K562 (cell line): ENCODE results near the gene GPR152. TPM values are rescaled to one million over a fixed set of nuclear protein-coding genes. Genes with fewer than 3 reads are reported as not detected.

ENCODE experiments used
- ATAC-seq: fragments of 200-7000 bp; cut with Tn5 transposase; 3 replicates; pipeline ENCODE4 v1.9.1; 2020; ENCODE audit warnings: moderate library complexity
- BruUV-seq: library from RNA; stranded (reverse); fragments of 400-500 nt; replicated peaks from 2 replicates; lab custom pipeline; 2021; lab: Mats Ljungman, UMichigan
- CTCF ChIA-PET: fragments of 300-600 bp; formaldehyde crosslinking; extraction: SDS; loops from one replicate; lab custom pipeline; 2021; ENCODE audit warnings: low intra/inter-chr PET ratio; lab: Yijun Ruan, JAX
- POLR2A ChIA-PET: fragments of 300-600, 350-650 bp; sonication (Branson Sonifier 250); formaldehyde crosslinking; extraction: SDS; loops from one replicate; lab custom pipeline; 2021; ENCODE audit warnings: antibody characterized with exemption, inconsistent platforms; lab: Yijun Ruan, JAX
- DNase-seq, 4 experiments: peaks; one replicate each; pipeline versions ENCODE4 v3.0.0 to v3.0.0-alpha.2; 2011 to 2018; ENCODE audit warnings: low spot score in 3 of 4, mixed read lengths in 3 of 4; ENCODE audit errors: extremely low read depth in 1 of 4
- FAIRE-seq: peaks from 2 replicates; lab custom pipeline; 2011; peaks lifted over from hg19 to GRCh38; lab: Jason Lieb, UNC
- H2AFZ ChIP-seq: 2 replicates; pipeline ENCODE4 v1.6.0; 2011; ENCODE audit warnings: low read depth, low read length, control low read depth, inconsistent platforms
- H3K27ac ChIP-seq: fragments of 200-600 bp; 3 replicates; pipeline ENCODE4 v1.8.0; 2011; ENCODE audit warnings: low read depth, mild to moderate bottlenecking, control low read depth, inconsistent platforms, low read length, moderate library complexity, mixed read lengths; ENCODE audit errors: extremely low read depth
- H3K27me3 ChIP-seq, 2 experiments: fragments of 300-600 bp in 1 of 2; 2 replicates in 1 of 2; 3 replicates in 1 of 2; pipeline versions ENCODE4 v1.6.0 to v1.8.0; 2011; ENCODE audit warnings: inconsistent platforms in 2 of 2, low read length in 2 of 2, mild to moderate bottlenecking in 1 of 2, mixed read lengths in 1 of 2, moderate library complexity in 1 of 2; ENCODE audit not compliant: control insufficient read depth in 2 of 2, insufficient read depth in 2 of 2
- H3K36me3 ChIP-seq: fragments of 300-600 bp; 3 replicates; pipeline ENCODE4 v1.8.0; 2011; ENCODE audit warnings: mild to moderate bottlenecking, low read length, inconsistent platforms; ENCODE audit not compliant: control insufficient read depth, insufficient read depth
- H3K4me1 ChIP-seq, 2 experiments: fragments of 200-600 bp in 1 of 2; replicated peaks in 1 of 2; 2 replicates in 1 of 2; 3 replicates in 1 of 2; pipeline versions ENCODE4 v1.5.1 to v1.8.0; 2011; ENCODE audit warnings: inconsistent platforms in 2 of 2, low read length in 2 of 2, mild to moderate bottlenecking in 1 of 2, mixed read lengths in 1 of 2, moderate library complexity in 1 of 2; ENCODE audit not compliant: control insufficient read depth in 2 of 2, insufficient read depth in 2 of 2
- H3K4me2 ChIP-seq: 2 replicates; pipeline ENCODE4 v1.6.1; 2011; ENCODE audit warnings: low read length, control low read depth, inconsistent platforms, mixed read lengths; ENCODE audit not compliant: insufficient read depth
- H3K4me3 ChIP-seq: fragments of 200-600 bp; sonication (generic), shearing (Covaris generic); 2 replicates; pipeline ENCODE4 v1.5.1; 2016; ENCODE audit warnings: control low read depth, inconsistent platforms
- H3K79me2 ChIP-seq: fragments of 200-600 bp; 3 replicates; pipeline ENCODE4 v1.8.0; 2011; ENCODE audit warnings: low read length, inconsistent platforms; ENCODE audit not compliant: control insufficient read depth, insufficient read depth
- H3K9ac ChIP-seq, 2 experiments: 2 replicates each; pipeline versions ENCODE4 v1.6.0 to v1.6.1; 2011; ENCODE audit warnings: low read depth in 2 of 2, low read length in 2 of 2, control low read depth in 1 of 2, inconsistent platforms in 1 of 2, mild to moderate bottlenecking in 1 of 2, mixed read lengths in 1 of 2; ENCODE audit not compliant: insufficient read depth in 1 of 2
- H3K9me1 ChIP-seq: one replicate; pipeline ENCODE4 v1.6.0; 2011; ENCODE audit warnings: inconsistent platforms, mild to moderate bottlenecking, low read length, moderate library complexity; ENCODE audit not compliant: control insufficient read depth, insufficient read depth
- H3K9me3 ChIP-seq: replicated peaks from 2 replicates; pipeline ENCODE4 v1.5.1; 2011; ENCODE audit warnings: low read depth, low read length, inconsistent platforms; ENCODE audit not compliant: control insufficient read depth, insufficient read depth
- H4K20me1 ChIP-seq: replicated peaks from 2 replicates; pipeline ENCODE4 v1.6.1; 2011; ENCODE audit warnings: low read length, inconsistent platforms, mixed read lengths; ENCODE audit not compliant: control insufficient read depth, insufficient read depth
- L3MBTL2 ChIP-seq: fragments of 450-650 bp; IDR thresholded peaks from 2 replicates; pipeline ENCODE4 v1.6.1; 2016; ENCODE audit warnings: mild to moderate bottlenecking, moderate library complexity
- PHF20 ChIP-seq: fragments of 450-650 bp; IDR thresholded peaks from 2 replicates; pipeline ENCODE4 v1.6.1; 2018; ENCODE audit not compliant: partially characterized antibody
- WGBS: fragments of 100-300 bp; shearing (Covaris generic); methylation state at CpG from one replicate; pipeline ENCODE4 v1.1.6; 2016; ENCODE audit warnings: low coverage, mixed read lengths; ENCODE audit not compliant: insufficient coverage; ENCODE audit errors: missing lambda C conversion rate; 5-methylcytosine and 5-hydroxymethylcytosine counted together
- in situ Hi-C: fragments of 300-500 bp; cut with MboI; formaldehyde crosslinking; loops from 4 replicates; pipeline ENCODE4 v1.15.0; 2018; ENCODE audit warnings: inconsistent platforms, mixed read lengths
- intact Hi-C: fragments of 100-400 bp; cut with micrococcal nuclease; formaldehyde crosslinking; loops from 2 replicates; pipeline ENCODE4 v1.14.2; 2022
- polyA plus RNA-seq, 8 experiments: library from polyadenylated mRNA; depleted of rRNA in 4 of 8; stranded (reverse) in 5 of 8; unstranded in 3 of 8; fragments of >200 nt; fragmentation: Nextera tagmentation in 2 of 8; fragmentation: Illumina TruSeq in 1 of 8; extraction: Ambion mirVana in 2 of 8; extraction: Trizol in 1 of 8; gene quantifications; 2 replicates each; pipeline versions ENCODE4 v1.2.1 to v1.2.3, GENCODE V29; 2011 to 2014; ENCODE audit warnings: inconsistent platforms in 1 of 8, missing spikeins in 1 of 8
- total RNA-seq, 7 experiments: library from RNA; depleted of rRNA in 6 of 7; stranded (reverse); fragments of >200 nt in 6 of 7; fragmentation: Illumina TruSeq in 2 of 7; extraction: Trizol in 2 of 7; gene quantifications; 2 replicates each; pipeline versions ENCODE4 v1.2.1 to v1.2.3, GENCODE V29; 2011 to 2021; ENCODE audit warnings: low replicate concordance in 1 of 7
- TF ChIP-seq, protein P1 (sequence below): fragments of 450-650 bp; formaldehyde crosslinking; IDR thresholded peaks from 2 replicates; pipeline ENCODE4 v1.4.0; 2022; ENCODE audit warnings: mild to moderate bottlenecking, moderate library complexity
- TF ChIP-seq, protein P2 (sequence below): fragments of 250-450 bp; sonication (Bioruptor Pico); IDR thresholded peaks from 2 replicates; pipeline ENCODE4 v1.9.0; 2021; ENCODE audit warnings: mild to moderate bottlenecking, inconsistent platforms
- TF ChIP-seq, protein P3 (sequence below): sonication (generic); formaldehyde crosslinking; IDR thresholded peaks from 2 replicates; pipeline ENCODE4 v1.8.0; 2022; ENCODE audit warnings: mild to moderate bottlenecking, missing genetic modification reagents
- TF ChIP-seq, protein P4 (sequence below), 2 experiments: IDR thresholded peaks; 2 replicates each; pipeline ENCODE4 v1.6.1; 2012; ENCODE audit warnings: improper control_type of control experiment in 2 of 2, low read depth in 2 of 2, low read length in 2 of 2, borderline replicate concordance in 1 of 2

GPR152 gene
- total and polyA plus RNA-seq, 9 of the 15 experiments (the other 6 are each of a cell fraction or from before 2014, with no cell fraction given) = not detected

DNA sequence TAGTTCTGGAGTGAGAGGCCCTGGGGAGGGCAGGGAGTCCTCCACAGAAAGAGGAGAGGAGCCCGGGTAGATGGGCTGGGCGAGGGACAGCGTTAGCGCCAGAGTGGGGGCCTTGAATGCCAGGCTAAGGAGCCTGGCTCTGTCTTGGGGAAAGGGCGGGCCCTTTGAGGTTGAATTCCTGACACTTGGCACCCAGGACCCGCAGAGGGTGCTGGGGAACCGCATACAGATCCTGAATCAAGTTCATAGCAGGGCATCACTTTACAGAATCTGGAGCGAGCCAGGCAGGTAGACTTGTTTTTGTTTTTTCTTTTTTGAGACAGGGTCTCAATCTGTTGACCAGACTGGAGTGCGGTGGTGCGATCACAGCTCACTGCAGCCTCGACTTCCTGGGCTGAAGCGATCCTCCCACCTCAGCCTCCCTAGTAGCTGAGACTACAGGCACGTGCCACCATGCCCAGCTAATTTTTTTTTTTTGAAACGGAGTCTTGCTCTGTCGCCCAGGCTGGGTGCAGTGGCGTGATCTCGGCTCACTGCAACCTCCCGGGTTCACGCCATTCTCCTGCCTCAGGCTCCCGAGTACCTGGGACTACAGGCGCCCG is 31.0 kb downstream of the GPR152 start (continued):
- TF ChIP-seq, protein P1, sequence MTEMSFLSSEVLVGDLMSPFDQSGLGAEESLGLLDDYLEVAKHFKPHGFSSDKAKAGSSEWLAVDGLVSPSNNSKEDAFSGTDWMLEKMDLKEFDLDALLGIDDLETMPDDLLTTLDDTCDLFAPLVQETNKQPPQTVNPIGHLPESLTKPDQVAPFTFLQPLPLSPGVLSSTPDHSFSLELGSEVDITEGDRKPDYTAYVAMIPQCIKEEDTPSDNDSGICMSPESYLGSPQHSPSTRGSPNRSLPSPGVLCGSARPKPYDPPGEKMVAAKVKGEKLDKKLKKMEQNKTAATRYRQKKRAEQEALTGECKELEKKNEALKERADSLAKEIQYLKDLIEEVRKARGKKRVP (CRISPR knock-in tag) = no peak
- TF ChIP-seq, protein P2, sequence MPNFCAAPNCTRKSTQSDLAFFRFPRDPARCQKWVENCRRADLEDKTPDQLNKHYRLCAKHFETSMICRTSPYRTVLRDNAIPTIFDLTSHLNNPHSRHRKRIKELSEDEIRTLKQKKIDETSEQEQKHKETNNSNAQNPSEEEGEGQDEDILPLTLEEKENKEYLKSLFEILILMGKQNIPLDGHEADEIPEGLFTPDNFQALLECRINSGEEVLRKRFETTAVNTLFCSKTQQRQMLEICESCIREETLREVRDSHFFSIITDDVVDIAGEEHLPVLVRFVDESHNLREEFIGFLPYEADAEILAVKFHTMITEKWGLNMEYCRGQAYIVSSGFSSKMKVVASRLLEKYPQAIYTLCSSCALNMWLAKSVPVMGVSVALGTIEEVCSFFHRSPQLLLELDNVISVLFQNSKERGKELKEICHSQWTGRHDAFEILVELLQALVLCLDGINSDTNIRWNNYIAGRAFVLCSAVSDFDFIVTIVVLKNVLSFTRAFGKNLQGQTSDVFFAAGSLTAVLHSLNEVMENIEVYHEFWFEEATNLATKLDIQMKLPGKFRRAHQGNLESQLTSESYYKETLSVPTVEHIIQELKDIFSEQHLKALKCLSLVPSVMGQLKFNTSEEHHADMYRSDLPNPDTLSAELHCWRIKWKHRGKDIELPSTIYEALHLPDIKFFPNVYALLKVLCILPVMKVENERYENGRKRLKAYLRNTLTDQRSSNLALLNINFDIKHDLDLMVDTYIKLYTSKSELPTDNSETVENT (CRISPR knock-in tag) = no peak

DNA sequence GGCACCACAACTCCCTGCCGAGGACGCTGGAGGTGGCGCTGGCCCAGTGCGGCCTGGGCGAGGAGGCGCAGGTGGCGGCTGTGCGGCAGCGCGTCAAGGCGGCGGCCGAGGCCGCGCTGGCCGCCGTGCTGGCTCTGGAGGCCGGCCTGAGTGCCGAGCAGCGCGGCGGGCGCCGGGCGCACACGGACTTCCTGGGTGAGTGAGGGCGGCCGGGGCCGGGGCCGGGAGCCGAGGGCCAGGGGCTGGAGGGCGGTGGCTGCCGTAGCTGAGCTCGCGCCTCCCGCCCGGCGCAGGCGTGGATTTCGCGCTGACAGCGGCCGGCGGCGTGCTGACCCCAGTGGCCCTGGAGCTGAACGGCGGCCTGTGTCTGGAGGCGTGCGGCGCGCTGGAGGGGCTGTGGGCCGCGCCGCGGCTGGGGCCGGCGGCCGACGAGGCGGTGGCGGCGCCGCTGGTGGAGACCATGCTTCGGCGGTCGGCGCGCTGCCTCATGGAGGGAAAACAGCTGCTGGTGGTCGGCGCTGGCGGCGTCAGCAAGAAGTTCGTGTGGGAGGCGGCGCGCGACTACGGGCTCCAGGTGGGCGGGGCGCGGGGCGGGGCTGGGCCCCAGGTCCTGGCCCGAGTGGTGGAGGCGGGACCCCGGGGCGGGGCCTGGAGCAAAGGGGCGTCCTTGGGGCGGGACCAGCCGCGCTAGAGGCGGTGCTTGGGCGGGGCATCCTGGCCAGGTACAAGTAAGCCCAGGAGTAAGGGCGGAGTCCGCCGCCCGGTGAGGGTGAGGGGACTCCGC is 31.7 kb downstream of the GPR152 start:
- ChIA-PET POLR2A (interaction anchor here (0.6 to 2.1 kb wide), 9 partner anchors 8 to 184 kb away, joined by 3 to 10 read pairs (median 4); partner anchors contain the start of genes PPP1CA, PTPRCAP and RPS6KB2), CTCF (no interaction called here)
- peak overlapping the region; percentile 73 to 96 for H3K9ac ChIP-seq
- H3K79me2 ChIP-seq = peaks cover 8% of the 10 kb centered on the region; the same call in 1 of the 3 replicates
- H4K20me1 ChIP-seq = no peaks in the 10 kb centered on the region
- peak overlapping the region; percentile 84 for H3K4me2 ChIP-seq
- FAIRE-seq (peak; percentile 68), DNase-seq (peak; percentile 97 to 99 (median 99)), ATAC-seq (peak; percentile 96)
- no TSS peak for BruUV-seq
- peak overlapping the region; percentile 62 for H3K4me3 ChIP-seq
- no peaks in the 10 kb centered on the region for H3K9me1 ChIP-seq
- peak overlapping the region; percentile 94 for H3K27ac ChIP-seq
- intact Hi-C loops (loop anchor here (5.0 kb wide), 1 partner anchor 46 kb away; the partner anchor contains the start of gene TMEM134), in situ Hi-C loops (no loop called here)
- H3K27me3 ChIP-seq = no peaks in the 10 kb centered on the region
- H2AFZ ChIP-seq = peak overlapping the region; percentile 80
- no peaks in the 10 kb centered on the region for H3K9me3 ChIP-seq
- no peaks in the 10 kb centered on the region for H3K36me3 ChIP-seq
- peaks cover 6 to 69% of the 10 kb centered on the region in 2 experiments for H3K4me1 ChIP-seq
- WGBS = 0% methylated on average over 45 of the region's 97 CpGs
- TF ChIP-seq PHF20 (no peak), L3MBTL2 (peak; percentile 95)
- TF ChIP-seq, protein P3, sequence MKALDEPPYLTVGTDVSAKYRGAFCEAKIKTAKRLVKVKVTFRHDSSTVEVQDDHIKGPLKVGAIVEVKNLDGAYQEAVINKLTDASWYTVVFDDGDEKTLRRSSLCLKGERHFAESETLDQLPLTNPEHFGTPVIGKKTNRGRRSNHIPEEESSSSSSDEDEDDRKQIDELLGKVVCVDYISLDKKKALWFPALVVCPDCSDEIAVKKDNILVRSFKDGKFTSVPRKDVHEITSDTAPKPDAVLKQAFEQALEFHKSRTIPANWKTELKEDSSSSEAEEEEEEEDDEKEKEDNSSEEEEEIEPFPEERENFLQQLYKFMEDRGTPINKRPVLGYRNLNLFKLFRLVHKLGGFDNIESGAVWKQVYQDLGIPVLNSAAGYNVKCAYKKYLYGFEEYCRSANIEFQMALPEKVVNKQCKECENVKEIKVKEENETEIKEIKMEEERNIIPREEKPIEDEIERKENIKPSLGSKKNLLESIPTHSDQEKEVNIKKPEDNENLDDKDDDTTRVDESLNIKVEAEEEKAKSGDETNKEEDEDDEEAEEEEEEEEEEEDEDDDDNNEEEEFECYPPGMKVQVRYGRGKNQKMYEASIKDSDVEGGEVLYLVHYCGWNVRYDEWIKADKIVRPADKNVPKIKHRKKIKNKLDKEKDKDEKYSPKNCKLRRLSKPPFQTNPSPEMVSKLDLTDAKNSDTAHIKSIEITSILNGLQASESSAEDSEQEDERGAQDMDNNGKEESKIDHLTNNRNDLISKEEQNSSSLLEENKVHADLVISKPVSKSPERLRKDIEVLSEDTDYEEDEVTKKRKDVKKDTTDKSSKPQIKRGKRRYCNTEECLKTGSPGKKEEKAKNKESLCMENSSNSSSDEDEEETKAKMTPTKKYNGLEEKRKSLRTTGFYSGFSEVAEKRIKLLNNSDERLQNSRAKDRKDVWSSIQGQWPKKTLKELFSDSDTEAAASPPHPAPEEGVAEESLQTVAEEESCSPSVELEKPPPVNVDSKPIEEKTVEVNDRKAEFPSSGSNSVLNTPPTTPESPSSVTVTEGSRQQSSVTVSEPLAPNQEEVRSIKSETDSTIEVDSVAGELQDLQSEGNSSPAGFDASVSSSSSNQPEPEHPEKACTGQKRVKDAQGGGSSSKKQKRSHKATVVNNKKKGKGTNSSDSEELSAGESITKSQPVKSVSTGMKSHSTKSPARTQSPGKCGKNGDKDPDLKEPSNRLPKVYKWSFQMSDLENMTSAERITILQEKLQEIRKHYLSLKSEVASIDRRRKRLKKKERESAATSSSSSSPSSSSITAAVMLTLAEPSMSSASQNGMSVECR (CRISPR knock-in tag) = peak; percentile 87; the same call in 1 of the 2 replicates
- TF ChIP-seq, protein P4, sequence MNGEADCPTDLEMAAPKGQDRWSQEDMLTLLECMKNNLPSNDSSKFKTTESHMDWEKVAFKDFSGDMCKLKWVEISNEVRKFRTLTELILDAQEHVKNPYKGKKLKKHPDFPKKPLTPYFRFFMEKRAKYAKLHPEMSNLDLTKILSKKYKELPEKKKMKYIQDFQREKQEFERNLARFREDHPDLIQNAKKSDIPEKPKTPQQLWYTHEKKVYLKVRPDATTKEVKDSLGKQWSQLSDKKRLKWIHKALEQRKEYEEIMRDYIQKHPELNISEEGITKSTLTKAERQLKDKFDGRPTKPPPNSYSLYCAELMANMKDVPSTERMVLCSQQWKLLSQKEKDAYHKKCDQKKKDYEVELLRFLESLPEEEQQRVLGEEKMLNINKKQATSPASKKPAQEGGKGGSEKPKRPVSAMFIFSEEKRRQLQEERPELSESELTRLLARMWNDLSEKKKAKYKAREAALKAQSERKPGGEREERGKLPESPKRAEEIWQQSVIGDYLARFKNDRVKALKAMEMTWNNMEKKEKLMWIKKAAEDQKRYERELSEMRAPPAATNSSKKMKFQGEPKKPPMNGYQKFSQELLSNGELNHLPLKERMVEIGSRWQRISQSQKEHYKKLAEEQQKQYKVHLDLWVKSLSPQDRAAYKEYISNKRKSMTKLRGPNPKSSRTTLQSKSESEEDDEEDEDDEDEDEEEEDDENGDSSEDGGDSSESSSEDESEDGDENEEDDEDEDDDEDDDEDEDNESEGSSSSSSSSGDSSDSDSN (IDR thresholded peaks at IDR 0.05; ENCODE audit: borderline replicate concordance in 1 of 2, low read depth in 2 of 2, low read length in 2 of 2) = peak; percentile 40 to 94; a peak in 2 of 4 replicates
